Small intestine (tissue), 7 donors: Measurements from ENCODE around the gene TRPV4. TPM values are rescaled to one million over a fixed set of nuclear protein-coding genes. Genes with fewer than 3 reads are reported as not detected.

Experiments
- DNase-seq, 2 donors: peaks; one replicate each; pipeline versions ENCODE4 v3.0.0 to v3.0.0-alpha.2; 2013
- FAIRE-seq: peaks from 2 replicates; lab custom pipeline; 2012; peaks lifted over from hg19 to GRCh38; lab: Jason Lieb, UNC
- H3K27ac ChIP-seq, 3 donors: one replicate each; pipeline ENCODE4 v1.5.1; 2013; ENCODE audit warnings: low read length in 2 of 3, mild to moderate bottlenecking in 2 of 3, control low read depth in 1 of 3, inconsistent platforms in 1 of 3, low read depth in 1 of 3, moderate library complexity in 1 of 3
- H3K27me3 ChIP-seq, 3 donors: one replicate each; pipeline ENCODE4 v1.6.1; 2013; ENCODE audit warnings: low read length in 3 of 3, inconsistent platforms in 1 of 3; ENCODE audit not compliant: control insufficient read depth in 3 of 3, insufficient read depth in 3 of 3
- H3K36me3 ChIP-seq, 3 donors: one replicate each; pipeline ENCODE4 v1.6.1; 2013; ENCODE audit warnings: low read length in 3 of 3, inconsistent platforms in 1 of 3, low read depth in 1 of 3, mild to moderate bottlenecking in 1 of 3, moderate library complexity in 1 of 3; ENCODE audit not compliant: control insufficient read depth in 3 of 3, insufficient read depth in 2 of 3
- H3K4me1 ChIP-seq, 3 donors: one replicate each; pipeline ENCODE4 v1.6.1; 2013; ENCODE audit warnings: low read length in 2 of 3, inconsistent platforms in 1 of 3, low read depth in 1 of 3, mild to moderate bottlenecking in 1 of 3, moderate library complexity in 1 of 3; ENCODE audit not compliant: control insufficient read depth in 3 of 3, insufficient read depth in 2 of 3
- H3K4me3 ChIP-seq, 3 donors: one replicate each; pipeline ENCODE4 v1.5.1; 2013; ENCODE audit warnings: low read length in 3 of 3, control low read depth in 1 of 3, inconsistent platforms in 1 of 3, low read depth in 1 of 3, mild to moderate bottlenecking in 1 of 3, moderate library complexity in 1 of 3
- H3K9me3 ChIP-seq, 2 donors: one replicate each; pipeline ENCODE4 v1.6.1; 2013; ENCODE audit warnings: low read depth in 1 of 2, low read length in 1 of 2; ENCODE audit not compliant: control insufficient read depth in 2 of 2, insufficient read depth in 1 of 2
- WGBS, 3 donors: extraction: QIAGEN DNeasy Blood & Tissue Kit; methylation state at CpG; one replicate each; pipeline ENCODE4 v1.1.7; 2013; 5-methylcytosine and 5-hydroxymethylcytosine counted together
- polyA plus RNA-seq, 4 donors: library from polyadenylated mRNA; stranded (reverse) in 3 of 4; unstranded in 1 of 4; fragments of 200-250 nt in 3 of 4; fragments of 120-200 nt in 1 of 4; gene quantifications; one replicate each; pipeline versions ENCODE4 v1.2.1 to v1.2.3, GENCODE V29; 2013
- donor health status: healthy with polysubstance abuse.
- donor health status: control.
- donor health status: control.
- donor health status: Bipolar disorder and iron deficiency.
- donor health status: healthy.

Gene TRPV4
- polyA plus RNA-seq, 4 donors = 0.39 to 2.2 TPM; not detected in 2

GRCh38 chr12:109764123-109764522, 69.1 kb downstream of the TRPV4 start:
- 90 to 96% (median 90%) methylated on average over 3 of the region's 3 CpGs for WGBS, 3 donors
- FAIRE-seq (no peak), DNase-seq (no peak)
- Histone ChIP-seq H3K4me3 (no peak overlapping the region), H3K27ac (no peak overlapping the region), H3K4me1 (no peaks in the 10 kb centered on the region), H3K27me3 (no peaks in the 10 kb centered on the region), H3K9me3 (peaks cover 0 to 9% of the 10 kb centered on the region in 2 donors), H3K36me3 (peaks cover 0 to 35% (median 0%) of the 10 kb centered on the region in 3 donors)

- Histone ChIP-seq H3K4me1 (no peaks in the 10 kb centered on the region), H3K36me3 (peaks cover 0 to 27% (median 0%) of the 10 kb centered on the region in 3 donors), H3K9me3 (peaks cover 0 to 9% of the 10 kb centered on the region in 2 donors), H3K27ac (peak overlapping the region in 2 of 3 donors; percentile 22 to 34), H3K4me3 (no peak overlapping the region), H3K27me3 (no peaks in the 10 kb centered on the region)
- DNase-seq = peak in 1 of 2 donors; percentile 84
- 30 to 51% (median 46%) methylated on average over 3 of the region's 3 CpGs for WGBS, 3 donors
- FAIRE-seq = no peak
Measured at GRCh38 chr12:109763201-109763841, 69.9 kb downstream of the TRPV4 start.

- no peak for DNase-seq
- FAIRE-seq = no peak
Measured at GRCh38 chr12:109762673-109763191, 70.5 kb downstream of the TRPV4 start.

GRCh38 chr12:109762071-109762672, 71.0 kb downstream of the TRPV4 start:
- FAIRE-seq (no peak), DNase-seq (no peak)
- Histone ChIP-seq H3K36me3 (peaks cover 0 to 23% (median 0%) of the 10 kb centered on the region in 3 donors), H3K9me3 (peaks cover 0 to 9% of the 10 kb centered on the region in 2 donors), H3K4me3 (no peak overlapping the region), H3K27ac (no peak overlapping the region), H3K4me1 (no peaks in the 10 kb centered on the region), H3K27me3 (no peaks in the 10 kb centered on the region)
- 88 to 94% (median 91%) methylated on average over 12 of the region's 12 CpGs for WGBS, 3 donors

More at GRCh38 chr12:109762673-109763191, 70.5 kb downstream of the TRPV4 start:
- Histone ChIP-seq H3K36me3 (peaks cover 0 to 23% (median 0%) of the 10 kb centered on the region in 3 donors), H3K27me3 (no peaks in the 10 kb centered on the region), H3K4me1 (no peaks in the 10 kb centered on the region), H3K9me3 (peaks cover 0 to 9% of the 10 kb centered on the region in 2 donors), H3K27ac (peak overlapping the region in 2 of 3 donors; percentile 22 to 34), H3K4me3 (no peak overlapping the region)
- 69 to 83% (median 69%) methylated on average over 1 to 2 of the region's 2 CpGs for WGBS, 3 donors

GRCh38 chr12:109760930-109761921, 72.0 kb downstream of the TRPV4 start:
- Histone ChIP-seq H3K27ac (no peak overlapping the region), H3K9me3 (peaks cover 0 to 9% of the 10 kb centered on the region in 2 donors), H3K4me3 (no peak overlapping the region), H3K36me3 (peaks cover 0 to 23% (median 0%) of the 10 kb centered on the region in 3 donors), H3K4me1 (no peaks in the 10 kb centered on the region), H3K27me3 (no peaks in the 10 kb centered on the region)
- WGBS, 3 donors = 76 to 82% (median 80%) methylated on average over 14 to 16 of the region's 16 CpGs
- no peak for FAIRE-seq
- DNase-seq = no peak

- H3K9me3 ChIP-seq = peaks cover 0 to 9% of the 10 kb centered on the region in 2 donors
- H3K27me3 ChIP-seq = no peaks in the 10 kb centered on the region
- H3K4me1 ChIP-seq = no peaks in the 10 kb centered on the region
- 63 to 74% (median 67%) methylated on average over 18 of the region's 18 CpGs for WGBS, 3 donors
- no peak overlapping the region for H3K27ac ChIP-seq
- DNase-seq (peak in 1 of 2 donors; percentile 52), FAIRE-seq (no peak)
- no peak overlapping the region for H3K4me3 ChIP-seq
- H3K36me3 ChIP-seq = peaks cover 0 to 19% (median 0%) of the 10 kb centered on the region in 3 donors
Measured at GRCh38 chr12:109760031-109760929, 72.9 kb downstream of the TRPV4 start.

GRCh38 chr12:109759595-109759994, 73.6 kb downstream of the TRPV4 start:
- peaks cover 0 to 19% (median 0%) of the 10 kb centered on the region in 3 donors for H3K36me3 ChIP-seq
- peaks cover 0 to 9% of the 10 kb centered on the region in 2 donors for H3K9me3 ChIP-seq
- WGBS, 3 donors = 78 to 80% (median 79%) methylated on average over 13 of the region's 13 CpGs
- no peak overlapping the region for H3K27ac ChIP-seq
- no peak overlapping the region for H3K4me3 ChIP-seq
- DNase-seq = no peak
- FAIRE-seq = no peak
- no peaks in the 10 kb centered on the region for H3K27me3 ChIP-seq
- H3K4me1 ChIP-seq = no peaks in the 10 kb centered on the region
